Effector CD8-positive, alpha-beta T cell (primary cell): ENCODE data around the gene MORN5.

Source experiments
- DNase-seq: peaks from one replicate; lab custom pipeline; 2025; lab: John Stamatoyannopoulos, UW

The MORN5 gene

GRCh38 chr9:122125158-122125508, 34.6 kb upstream of the MORN5 start:
- peak; percentile 63 for DNase-seq

GRCh38 chr9:122125509-122126330, 34.0 kb upstream of the MORN5 start:
- DNase-seq = no peak

DNA sequence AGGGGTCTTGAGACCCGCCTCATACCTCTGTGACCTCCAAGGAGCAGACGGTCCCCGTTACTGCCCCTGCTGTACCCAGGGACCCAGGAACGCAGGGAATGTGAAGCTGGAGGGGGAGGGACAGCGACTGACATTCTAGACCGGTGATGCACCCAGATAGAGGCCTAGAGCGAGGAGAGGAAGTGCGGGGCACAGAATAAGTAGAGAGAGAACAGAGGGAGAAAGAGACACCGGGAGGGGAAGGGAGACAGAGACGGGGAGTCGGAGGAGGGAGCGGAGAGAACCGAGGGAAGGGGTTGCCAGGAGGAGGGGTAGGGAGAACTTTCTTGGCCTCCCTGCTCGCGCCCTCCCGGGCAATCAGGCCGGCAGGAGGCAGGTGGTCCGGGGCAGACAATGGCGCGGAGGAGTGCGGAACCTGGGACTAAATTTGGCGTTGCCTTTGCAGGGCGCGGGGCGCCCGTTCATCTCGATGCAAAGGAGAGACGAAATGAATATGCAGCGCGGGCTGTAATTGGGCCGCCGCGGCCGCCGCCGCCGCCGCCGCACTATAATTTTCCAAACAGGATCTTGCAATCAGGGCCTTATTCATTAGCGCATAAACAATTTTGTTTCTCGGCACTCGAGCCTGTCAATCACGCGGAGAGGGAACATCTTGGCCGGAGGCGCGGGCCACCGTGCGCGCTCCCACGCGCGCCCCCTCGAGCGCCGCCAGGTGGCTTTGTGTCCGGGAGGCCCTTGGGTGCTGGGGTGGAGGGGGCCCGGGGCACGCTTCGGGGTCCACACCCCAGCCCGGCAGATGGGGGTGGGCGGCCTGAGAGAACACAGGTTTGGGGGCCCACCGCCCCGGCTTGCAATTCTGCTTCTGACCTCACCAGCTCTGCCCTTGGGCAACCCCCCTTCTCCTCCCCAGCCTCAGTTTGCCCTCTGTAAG, 33.1 kb upstream of the MORN5 start:
- DNase-seq = no peak

DNA sequence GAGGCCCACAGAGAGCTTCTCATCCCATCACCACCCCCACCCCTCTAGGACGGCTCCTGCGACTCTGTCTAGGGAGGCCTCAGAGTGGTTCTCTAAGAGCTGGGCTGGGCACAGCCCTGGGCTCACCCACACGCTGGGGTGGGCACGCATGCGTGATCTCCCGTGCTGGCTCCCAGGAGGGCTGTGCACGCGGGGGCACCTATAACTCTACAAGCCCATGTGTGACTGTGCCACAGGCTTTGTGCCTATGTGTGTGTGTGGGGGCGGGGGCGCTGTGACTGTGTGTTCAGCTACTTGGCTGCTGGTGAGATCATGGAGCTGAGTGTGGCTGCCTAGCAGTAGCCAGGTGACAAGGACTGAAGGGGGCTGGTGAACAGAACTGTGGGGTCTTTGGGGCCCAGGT, 32.3 kb upstream of the MORN5 start:
- DNase-seq = no peak

DNA sequence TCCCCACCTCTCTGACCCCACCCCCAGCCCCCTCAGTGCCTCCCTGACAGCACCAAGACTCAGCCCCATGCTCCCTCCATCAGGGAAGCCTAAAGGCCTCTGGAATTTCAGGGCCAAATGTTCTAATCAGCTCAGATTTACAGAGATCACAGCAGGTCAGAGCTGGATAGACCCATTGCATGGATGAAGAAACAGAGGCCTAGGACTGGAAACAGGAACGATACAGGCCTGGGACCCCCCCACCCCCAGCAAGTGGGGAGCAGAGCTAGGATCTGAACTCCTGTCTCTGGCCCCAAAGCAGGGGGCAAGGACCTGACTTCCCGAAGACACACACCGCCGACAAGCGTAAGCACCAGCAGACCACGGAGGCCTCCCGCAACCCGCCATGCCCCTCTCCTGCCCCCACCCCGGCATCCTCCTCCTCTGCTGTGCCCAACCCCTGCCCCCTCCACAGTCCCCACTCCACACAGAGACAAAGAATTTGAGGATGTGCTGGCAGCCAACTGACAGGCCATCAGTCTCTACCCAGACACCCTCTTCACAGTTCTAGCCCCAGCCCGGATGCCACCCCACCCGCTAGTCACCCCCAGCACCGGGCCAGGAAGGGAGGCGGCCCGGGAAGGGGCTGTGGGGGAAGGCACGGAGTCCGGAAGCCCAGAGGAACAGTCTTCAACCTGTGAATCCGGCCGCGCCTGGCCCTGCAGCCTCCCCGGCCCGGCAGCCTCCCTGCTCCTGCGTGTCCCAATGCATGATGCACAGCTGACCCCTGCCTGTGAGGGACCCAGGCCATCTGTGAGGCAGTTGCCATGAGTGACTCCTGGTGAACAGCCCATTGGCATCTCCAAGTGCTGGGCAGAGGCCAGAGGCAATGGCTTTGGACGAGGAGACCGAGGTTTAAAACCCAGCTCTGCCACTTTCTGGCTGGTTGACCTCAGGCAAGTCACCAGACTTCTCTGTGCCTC, 31.4 kb upstream of the MORN5 start:
- DNase-seq = no peak

DNA sequence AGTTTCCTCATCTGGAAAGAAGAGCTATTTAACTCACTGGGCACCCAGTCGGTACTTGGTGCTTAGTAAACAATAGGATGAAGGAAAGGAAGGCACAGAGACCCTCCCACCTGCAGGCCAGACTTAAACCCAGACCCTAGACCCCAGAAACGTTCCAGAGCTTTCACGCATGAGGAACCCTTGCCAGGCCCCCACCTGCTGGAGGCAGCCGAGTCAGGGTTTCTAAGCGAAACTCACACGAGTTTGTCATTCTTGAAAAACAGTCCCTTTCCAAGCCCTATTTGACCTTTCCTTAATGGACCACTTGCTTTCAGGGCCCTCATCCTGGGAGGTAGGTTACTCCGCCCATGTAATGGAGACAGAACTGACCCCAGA, 30.8 kb upstream of the MORN5 start:
- DNase-seq = no peak

- no peak for DNase-seq
Observed at GRCh38 chr9:122129969-122130368, 29.7 kb upstream of the MORN5 start.

DNA sequence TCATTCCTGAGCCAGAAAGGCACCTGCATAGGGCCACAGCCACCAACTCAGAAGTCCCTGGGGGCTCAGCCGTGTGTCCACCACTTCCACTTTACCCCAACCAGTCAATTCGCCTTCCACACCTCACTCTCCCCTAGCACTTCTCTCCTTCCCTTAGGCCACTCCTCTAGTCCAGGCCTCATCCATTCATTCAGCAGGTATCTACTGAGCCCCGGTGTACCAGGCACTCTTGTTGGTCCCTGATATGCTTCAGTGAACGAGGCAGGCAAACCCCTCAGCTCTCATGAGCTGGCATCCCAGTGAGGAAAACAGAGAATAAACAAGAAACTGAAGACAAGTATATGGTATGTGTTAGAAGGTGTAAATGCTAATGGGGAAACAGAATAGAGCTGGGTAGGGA, 28.9 kb upstream of the MORN5 start:
- DNase-seq = no peak

DNA sequence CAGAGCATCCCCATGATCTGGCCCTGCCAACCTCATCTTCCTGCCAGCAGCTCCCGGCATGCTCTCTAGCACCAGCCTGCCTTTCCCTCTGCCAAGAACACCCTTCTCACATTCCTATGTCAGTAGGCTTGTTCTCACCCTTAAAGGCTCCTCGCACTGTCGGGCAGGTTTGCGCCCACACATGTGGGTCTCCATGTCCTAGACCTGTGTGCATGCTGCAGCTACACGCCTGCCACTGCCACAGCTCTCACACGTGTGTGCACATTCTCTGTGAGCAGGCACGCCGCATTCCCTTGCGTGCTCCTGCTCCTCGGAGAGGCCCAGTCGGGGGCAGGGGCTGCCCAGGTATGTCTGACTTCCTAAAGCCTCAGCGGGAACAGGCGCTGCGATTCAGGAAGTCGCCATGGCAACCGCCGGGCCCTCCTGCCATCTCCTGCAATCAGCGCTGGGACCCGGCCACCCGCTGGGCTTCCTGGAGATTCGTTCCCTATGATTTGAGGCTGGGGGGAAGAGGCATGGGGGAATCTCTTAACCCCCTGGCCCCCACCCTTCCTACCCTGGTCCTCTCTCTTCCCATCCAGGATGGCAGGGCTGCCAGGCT, 28.2 kb upstream of the MORN5 start:
- no peak for DNase-seq

GRCh38 chr9:122132539-122132938, 27.2 kb upstream of the MORN5 start:
- DNase-seq = no peak

DNA sequence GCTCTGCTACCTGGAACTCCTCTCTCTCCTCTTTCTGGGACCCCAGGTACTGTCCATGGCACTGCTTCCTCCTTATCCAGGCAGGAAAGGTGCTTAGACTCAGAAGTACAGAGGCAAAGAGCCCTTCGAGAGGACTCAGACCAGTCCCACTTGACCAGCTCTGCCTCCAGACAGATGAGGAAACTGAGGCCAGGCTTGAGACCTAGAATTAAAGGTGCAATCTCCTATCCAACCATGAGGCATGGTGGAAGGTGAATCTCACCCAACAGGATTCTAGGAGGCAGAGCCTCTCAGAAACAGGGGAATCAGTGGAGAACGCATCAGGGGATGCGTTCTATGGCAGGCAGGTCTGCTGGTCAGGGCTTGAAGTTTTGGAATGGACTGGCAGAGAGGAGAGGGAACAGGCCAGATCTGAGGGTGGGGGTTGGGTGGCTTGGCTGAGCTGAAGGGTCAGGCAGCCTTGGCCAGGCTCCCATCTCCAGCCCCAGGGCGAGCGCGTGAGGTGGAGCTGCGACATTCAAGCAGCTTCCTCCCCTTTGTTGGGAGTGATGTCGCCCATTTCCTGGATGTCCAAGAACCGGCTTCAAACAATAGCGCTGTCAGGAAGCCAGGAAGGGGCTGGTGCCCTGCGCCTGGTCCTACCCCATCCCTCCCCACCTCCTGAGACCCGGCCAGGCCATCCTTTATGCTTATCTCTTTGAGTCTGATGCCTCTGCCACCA, 26.3 kb upstream of the MORN5 start:
- DNase-seq = no peak

DNA sequence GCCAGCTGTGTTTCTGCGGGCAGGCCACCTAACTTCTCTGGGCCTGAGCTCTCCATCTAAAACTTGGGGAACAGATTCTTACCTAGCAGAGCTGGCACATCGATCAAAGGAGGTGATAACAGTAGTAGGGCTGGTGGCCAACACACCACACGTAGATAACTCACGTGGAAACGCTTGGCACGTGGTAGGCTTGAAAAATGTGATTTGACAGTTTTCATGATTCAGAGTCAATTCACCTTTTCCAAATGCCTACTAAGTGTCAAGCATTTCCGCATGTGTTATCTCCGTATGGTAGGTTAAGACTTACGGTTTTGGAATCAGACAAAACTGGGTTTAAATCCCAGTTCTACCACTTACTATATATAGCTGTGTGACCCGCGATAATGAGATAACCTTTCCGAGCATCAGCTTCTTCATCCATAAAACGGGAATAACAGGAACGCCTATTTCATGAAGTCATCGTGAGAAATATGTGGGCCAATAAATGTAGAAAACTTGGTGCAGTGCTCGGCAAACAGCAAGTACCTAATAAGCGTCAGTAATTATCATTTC, 25.6 kb upstream of the MORN5 start:
- DNase-seq = no peak

- DNase-seq = no peak
Observed at GRCh38 chr9:122134822-122135528, 24.7 kb upstream of the MORN5 start.

GRCh38 chr9:122135529-122135859, 24.2 kb upstream of the MORN5 start:
- no peak for DNase-seq

GRCh38 chr9:122138560-122139268, 21.0 kb upstream of the MORN5 start:
- no peak for DNase-seq

DNA sequence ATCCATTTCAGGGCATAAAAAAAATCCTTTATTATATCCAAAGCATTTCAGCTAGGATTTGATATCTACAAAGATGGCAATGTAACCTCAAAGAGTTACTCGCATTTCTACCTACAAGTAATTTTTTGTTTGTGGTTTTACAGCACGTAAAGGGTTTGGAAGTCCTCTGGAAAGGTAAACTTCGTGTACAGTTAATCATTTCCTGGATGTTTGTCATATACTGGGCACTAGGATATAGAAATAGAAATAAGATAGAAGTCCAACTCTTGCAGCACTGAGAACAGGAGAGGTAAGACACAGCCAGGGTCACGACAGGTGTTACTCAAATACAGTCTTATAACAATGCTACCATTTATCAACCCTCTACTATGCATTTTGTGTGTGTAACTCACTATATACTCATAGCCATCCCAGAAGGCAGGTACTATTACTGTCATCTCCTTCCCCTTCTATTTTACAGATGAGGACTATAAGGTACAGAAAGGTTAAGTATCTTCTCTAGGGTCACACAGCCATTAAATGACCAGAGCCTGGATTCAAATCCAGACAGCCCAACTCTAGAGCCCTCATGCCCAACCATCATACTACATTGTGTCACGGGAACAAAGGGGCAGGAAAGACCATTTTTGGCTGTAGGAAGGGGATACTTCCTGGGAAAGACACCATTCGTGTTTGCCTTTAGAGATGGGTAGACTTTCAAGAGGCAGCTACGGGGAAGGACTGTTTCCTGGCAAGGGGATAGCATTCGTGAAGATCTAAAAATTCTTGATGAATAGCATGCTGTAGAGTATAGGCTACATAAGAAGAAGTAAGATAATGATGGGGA, 19.1 kb upstream of the MORN5 start:
- DNase-seq = no peak

DNA sequence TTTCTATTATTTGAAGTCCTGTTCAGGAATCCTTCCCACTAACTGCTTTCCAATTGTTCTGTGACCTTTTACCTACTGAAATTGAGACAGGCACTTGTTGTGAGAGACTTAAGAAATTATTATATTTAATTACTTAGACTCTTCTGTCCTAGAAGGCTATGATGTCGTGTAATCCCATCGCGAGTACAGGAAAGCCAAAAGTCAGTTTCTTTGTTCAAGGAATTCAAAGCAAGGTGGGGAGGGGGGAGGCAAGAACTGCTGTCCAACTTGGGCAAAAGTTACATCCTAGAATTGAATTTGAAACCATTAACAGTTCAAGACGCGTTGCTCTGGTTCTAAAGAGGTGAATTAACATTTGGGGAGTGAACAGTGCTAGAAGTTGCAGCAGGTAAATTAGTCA, 18.0 kb upstream of the MORN5 start:
- no peak for DNase-seq

- no peak for DNase-seq
Observed at GRCh38 chr9:122143296-122143695, 16.4 kb upstream of the MORN5 start.
